CD14-positive monocyte (primary cell): Measurements from ENCODE around the gene ELN. TPM values are rescaled to one million over a fixed set of nuclear protein-coding genes. Genes with fewer than 3 reads are reported as not detected.

Experiments used
- DNase-seq, 3 donors: peaks; one replicate each; pipeline ENCODE4 v3.0.0-alpha.2; 2011 to 2022
- H2AFZ ChIP-seq: 2 replicates; pipeline ENCODE4 v1.6.0; 2012; ENCODE audit warnings: mild to moderate bottlenecking, low read depth, low read length, inconsistent platforms; ENCODE audit not compliant: insufficient read depth, poor library complexity, severe bottlenecking
- H3K27ac ChIP-seq, 2 donors: 1 replicate in 1 of 2; 2 replicates in 1 of 2; pipeline ENCODE4 v1.5.1; 2012 to 2013; ENCODE audit warnings: low read length in 2 of 2, control low read depth in 1 of 2, inconsistent platforms in 1 of 2, low read depth in 1 of 2, mild to moderate bottlenecking in 1 of 2
- H3K27me3 ChIP-seq, 2 donors: one replicate each; pipeline versions ENCODE4 v1.6.0 to v1.6.1; 2011 to 2013; ENCODE audit warnings: low read length in 2 of 2; ENCODE audit not compliant: control insufficient read depth in 2 of 2, insufficient read depth in 2 of 2
- H3K36me3 ChIP-seq, 2 donors: replicated peaks in 1 of 2; 1 replicate in 1 of 2; 2 replicates in 1 of 2; pipeline versions ENCODE4 v1.5.1 to v1.6.1; 2012 to 2013; ENCODE audit warnings: low read length in 2 of 2, control low read depth in 1 of 2, inconsistent platforms in 1 of 2, mild to moderate bottlenecking in 1 of 2; ENCODE audit not compliant: insufficient read depth in 2 of 2, control insufficient read depth in 1 of 2
- H3K4me1 ChIP-seq, 2 donors: 1 replicate in 1 of 2; 2 replicates in 1 of 2; pipeline versions ENCODE4 v1.5.1 to v1.6.1; 2012 to 2013; ENCODE audit warnings: low read length in 2 of 2, control low read depth in 1 of 2, inconsistent platforms in 1 of 2, mild to moderate bottlenecking in 1 of 2, moderate library complexity in 1 of 2; ENCODE audit not compliant: insufficient read depth in 2 of 2, control insufficient read depth in 1 of 2
- H3K4me2 ChIP-seq: replicated peaks from 2 replicates; pipeline ENCODE3; 2012; ENCODE audit warnings: low read length, moderate library complexity, mild to moderate bottlenecking; ENCODE audit not compliant: poor library complexity, severe bottlenecking; ENCODE audit errors: extremely low read depth
- H3K4me3 ChIP-seq, 3 experiments: fragments of 200-600 bp in 1 of 3; sonication (generic) in 1 of 3; replicated peaks in 1 of 3; 1 replicate in 2 of 3; 2 replicates in 1 of 3; pipeline ENCODE4 v1.5.1; 2011 to 2013; ENCODE audit warnings: low read length in 3 of 3, mild to moderate bottlenecking in 3 of 3, control low read depth in 2 of 3, low read depth in 2 of 3, inconsistent platforms in 1 of 3, moderate library complexity in 1 of 3
- H3K79me2 ChIP-seq: 2 replicates; pipeline ENCODE4 v1.6.0; 2012; ENCODE audit warnings: mild to moderate bottlenecking, control low read depth, inconsistent platforms, low read length, moderate library complexity; ENCODE audit not compliant: insufficient read depth
- H3K9ac ChIP-seq: 2 replicates; pipeline ENCODE4 v1.6.0; 2017; ENCODE audit warnings: low read length, mild to moderate bottlenecking; ENCODE audit not compliant: insufficient read depth, poor library complexity, severe bottlenecking
- H3K9me3 ChIP-seq, 2 donors: replicated peaks in 1 of 2; 1 replicate in 1 of 2; 2 replicates in 1 of 2; pipeline versions ENCODE4 v1.5.1 to v1.6.1; 2012 to 2013; ENCODE audit warnings: low read length in 2 of 2, control low read depth in 1 of 2; ENCODE audit not compliant: control insufficient read depth in 1 of 2, insufficient read depth in 1 of 2
- H4K20me1 ChIP-seq: 2 replicates; pipeline ENCODE4 v1.6.0; 2012; ENCODE audit warnings: mild to moderate bottlenecking, low read length, control low read depth, moderate library complexity; ENCODE audit not compliant: insufficient read depth
- H3K27ac Mint-ChIP-seq, 7 donors: one replicate each; pipeline ENCODE4 v1.8.0; 2020; ENCODE audit warnings: mild to moderate bottlenecking in 7 of 7, mixed read lengths in 7 of 7, moderate library complexity in 6 of 7, inconsistent platforms in 2 of 7
- H3K27me3 Mint-ChIP-seq, 3 donors: one replicate each; pipeline ENCODE4 v1.8.0; 2021 to 2022; ENCODE audit warnings: low read depth in 3 of 3, mild to moderate bottlenecking in 3 of 3, mixed read lengths in 3 of 3, moderate library complexity in 3 of 3, inconsistent platforms in 1 of 3
- H3K36me3 Mint-ChIP-seq, 2 donors: one replicate each; pipeline ENCODE4 v1.8.0; 2020; ENCODE audit warnings: mixed read lengths in 2 of 2, inconsistent platforms in 1 of 2, mild to moderate bottlenecking in 1 of 2
- H3K4me1 Mint-ChIP-seq: one replicate; pipeline ENCODE4 v1.8.0; 2020; ENCODE audit warnings: mild to moderate bottlenecking, mixed read lengths
- H3K4me3 Mint-ChIP-seq, 2 donors: one replicate each; pipeline ENCODE4 v1.8.0; 2020; ENCODE audit warnings: mild to moderate bottlenecking in 2 of 2, mixed read lengths in 2 of 2, moderate library complexity in 1 of 2
- H3K9me3 Mint-ChIP-seq, 7 donors: one replicate each; pipeline ENCODE4 v1.8.0; 2020 to 2022; ENCODE audit warnings: mixed read lengths in 7 of 7, mild to moderate bottlenecking in 6 of 7, moderate library complexity in 6 of 7, inconsistent platforms in 2 of 7
- WGBS: methylation state at CpG from one replicate; pipeline ENCODE4 v1.1.5; 2013; ENCODE audit warnings: missing lambda C conversion rate; ENCODE audit not compliant: insufficient coverage; 5-methylcytosine and 5-hydroxymethylcytosine counted together
- intact Hi-C, 2 donors: fragments of 100-400 bp; cut with micrococcal nuclease; formaldehyde crosslinking; loops; one replicate each; pipeline versions ENCODE4 v1.15.0 to v1.15.1; 2023
- polyA plus RNA-seq, 3 donors: library from polyadenylated mRNA; depleted of rRNA in 1 of 3; unstranded in 2 of 3; stranded (reverse) in 1 of 3; fragments of 300-500 nt in 2 of 3; fragments of >200 nt in 1 of 3; fragmentation: Illumina TruSeq in 2 of 3; gene quantifications; 1 replicate in 2 of 3; 2 replicates in 1 of 3; pipeline ENCODE4 v1.2.3, GENCODE V29; 2012 to 2021
- TF ChIP-seq, protein P1 (sequence below): fragments of 200-600 bp; IDR thresholded peaks from one replicate; pipeline ENCODE4 v1.8.0; 2022; ENCODE audit warnings: antibody characterized with exemption, mild to moderate bottlenecking

ELN gene
- polyA plus RNA-seq, 3 donors, result not detected

DNA sequence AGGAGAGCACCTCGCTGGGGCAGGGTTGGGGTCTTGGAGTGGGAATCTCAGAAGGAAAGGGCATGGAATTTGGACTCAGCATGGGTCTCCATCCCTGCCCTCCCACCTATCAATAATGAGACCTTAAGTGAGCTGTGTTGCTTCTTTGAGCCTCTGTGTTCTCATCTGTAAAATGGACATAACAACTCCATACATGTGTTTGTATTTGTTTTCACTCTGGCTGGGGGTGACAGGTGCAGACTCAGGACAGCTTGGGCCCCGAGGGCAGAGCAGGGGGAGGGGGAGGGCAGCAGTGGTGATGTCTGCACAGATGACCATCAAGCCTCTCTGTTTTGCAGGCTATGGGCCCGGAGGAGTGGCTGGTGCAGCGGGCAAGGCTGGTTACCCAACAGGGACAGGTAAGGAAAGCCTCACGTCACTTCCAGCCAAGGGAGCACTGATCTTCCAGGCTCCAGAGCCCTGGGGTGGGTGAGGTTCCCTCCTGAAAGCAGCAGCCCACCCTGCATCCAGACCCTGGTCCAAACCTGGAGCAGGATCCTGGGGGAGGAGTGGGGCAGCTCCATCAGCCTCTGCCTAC, 19.9 kb downstream of the ELN start:
- Mint-ChIP-seq H3K4me1 (no peaks in the 10 kb centered on the region), H3K4me3 (no peak overlapping the region), H3K27ac (no peak overlapping the region), H3K9me3 (peaks cover 0 to 3% (median 0%) of the 10 kb centered on the region in 7 donors), H3K36me3 (no peaks in the 10 kb centered on the region), H3K27me3 (peaks cover 0 to 3% (median 3%) of the 10 kb centered on the region in 3 donors)
- no peaks in the 10 kb centered on the region for H3K9me3 ChIP-seq
- TF ChIP-seq, protein P1, sequence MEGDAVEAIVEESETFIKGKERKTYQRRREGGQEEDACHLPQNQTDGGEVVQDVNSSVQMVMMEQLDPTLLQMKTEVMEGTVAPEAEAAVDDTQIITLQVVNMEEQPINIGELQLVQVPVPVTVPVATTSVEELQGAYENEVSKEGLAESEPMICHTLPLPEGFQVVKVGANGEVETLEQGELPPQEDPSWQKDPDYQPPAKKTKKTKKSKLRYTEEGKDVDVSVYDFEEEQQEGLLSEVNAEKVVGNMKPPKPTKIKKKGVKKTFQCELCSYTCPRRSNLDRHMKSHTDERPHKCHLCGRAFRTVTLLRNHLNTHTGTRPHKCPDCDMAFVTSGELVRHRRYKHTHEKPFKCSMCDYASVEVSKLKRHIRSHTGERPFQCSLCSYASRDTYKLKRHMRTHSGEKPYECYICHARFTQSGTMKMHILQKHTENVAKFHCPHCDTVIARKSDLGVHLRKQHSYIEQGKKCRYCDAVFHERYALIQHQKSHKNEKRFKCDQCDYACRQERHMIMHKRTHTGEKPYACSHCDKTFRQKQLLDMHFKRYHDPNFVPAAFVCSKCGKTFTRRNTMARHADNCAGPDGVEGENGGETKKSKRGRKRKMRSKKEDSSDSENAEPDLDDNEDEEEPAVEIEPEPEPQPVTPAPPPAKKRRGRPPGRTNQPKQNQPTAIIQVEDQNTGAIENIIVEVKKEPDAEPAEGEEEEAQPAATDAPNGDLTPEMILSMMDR, result no peak
- DNase-seq, result no peak
- no peaks in the 10 kb centered on the region for H4K20me1 ChIP-seq
- 84% methylated on average over 4 of the region's 5 CpGs for WGBS
- H2AFZ ChIP-seq, result no peak overlapping the region
- H3K4me2 ChIP-seq, result no peak overlapping the region
- H3K4me3 ChIP-seq, result no peak overlapping the region
- no peak overlapping the region for H3K9ac ChIP-seq
- no peaks in the 10 kb centered on the region for H3K36me3 ChIP-seq
- H3K27ac ChIP-seq, result no peak overlapping the region
- intact Hi-C loops, result loop anchor here in 1 of 2 donors (10.0 kb wide), 1 partner anchor 273 kb away; the partner anchor contains the start of gene CLDN3
- no peaks in the 10 kb centered on the region for H3K79me2 ChIP-seq
- no peaks in the 10 kb centered on the region for H3K27me3 ChIP-seq
- no peaks in the 10 kb centered on the region for H3K4me1 ChIP-seq

DNA sequence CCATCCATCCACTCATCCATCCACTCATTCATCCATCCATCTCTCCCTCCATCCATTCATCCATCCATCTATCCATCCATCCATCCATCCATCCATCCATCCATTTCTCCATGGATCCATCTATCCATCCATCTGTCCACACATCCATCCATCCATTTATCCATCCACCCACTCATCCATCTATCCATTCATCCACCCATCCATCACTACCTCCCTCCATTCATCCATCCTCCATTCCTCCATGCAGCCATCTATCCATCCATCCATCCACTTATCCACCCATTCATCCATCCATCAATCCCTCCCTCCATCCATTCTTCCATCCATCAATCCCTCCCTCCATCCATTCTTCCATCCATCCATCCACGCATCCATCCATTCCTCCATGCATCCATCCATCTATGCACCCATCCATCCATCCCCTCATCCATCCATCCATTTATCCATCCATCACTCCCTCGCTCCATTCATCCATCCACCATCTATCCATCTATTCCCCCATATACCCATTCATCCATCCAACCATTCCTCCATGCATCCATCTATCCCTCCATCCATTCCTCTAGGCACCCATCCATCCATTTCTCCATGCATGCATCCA, 21.1 kb downstream of the ELN start:
- no peak overlapping the region for H3K4me2 ChIP-seq
- H3K27ac ChIP-seq, result no peak overlapping the region
- H3K9ac ChIP-seq, result no peak overlapping the region
- H3K27me3 ChIP-seq, result no peaks in the 10 kb centered on the region
- intact Hi-C loops, result loop anchor here in 1 of 2 donors (10.0 kb wide), 1 partner anchor 274 kb away; the partner anchor contains the start of gene CLDN3
- 95% methylated on average over 2 of the region's 2 CpGs for WGBS
- H3K4me1 ChIP-seq, result no peaks in the 10 kb centered on the region
- no peaks in the 10 kb centered on the region for H3K79me2 ChIP-seq
- no peak overlapping the region for H2AFZ ChIP-seq
- peaks cover 0 to 3% (median 0%) of the 10 kb centered on the region in 7 donors for H3K9me3 Mint-ChIP-seq
- H3K27me3 Mint-ChIP-seq, result peaks cover 0 to 3% (median 3%) of the 10 kb centered on the region in 3 donors
- H3K4me1 Mint-ChIP-seq, result no peaks in the 10 kb centered on the region
- DNase-seq, result no peak
- H3K4me3 Mint-ChIP-seq, result no peak overlapping the region
- TF ChIP-seq, protein P1, result no peak
- no peaks in the 10 kb centered on the region for H3K36me3 ChIP-seq
- no peak overlapping the region for H3K4me3 ChIP-seq
- no peak overlapping the region for H3K27ac Mint-ChIP-seq
- no peaks in the 10 kb centered on the region for H4K20me1 ChIP-seq
- H3K9me3 ChIP-seq, result no peaks in the 10 kb centered on the region
- no peaks in the 10 kb centered on the region for H3K36me3 Mint-ChIP-seq
